Frontal cortex (tissue), 4 donors: ENCODE results near the gene SERINC2. TPM values are rescaled to one million over a fixed set of nuclear protein-coding genes. Genes with fewer than 3 reads are reported as not detected.
"Not testable (repeated sequence)": the region's sequence is repeated elsewhere in the genome, so short reads cannot be mapped to it uniquely, and the experiment has no call there.

Experiments
- DNase-seq, 2 donors: peaks; one replicate each; pipeline ENCODE4 v3.0.0; 2012; ENCODE audit warnings: low spot score in 2 of 2
- FAIRE-seq: peaks from 2 replicates; lab custom pipeline; 2012; peaks lifted over from hg19 to GRCh38; lab: Jason Lieb, UNC
- total RNA-seq: library from RNA; depleted of rRNA; stranded (reverse); fragments of >200 nt; gene quantifications from one replicate; pipeline ENCODE4 v1.2.3, GENCODE V29; 2014
- donor health status: control.
- donor health status: control.
- donor health status: control.

Gene SERINC2
- total RNA-seq, 1 donor from 2014 or later: 0.41 TPM

GRCh38 chr1:31447210-31447609, 34.2 kb downstream of the SERINC2 start:
- DNase-seq (no peak), FAIRE-seq (no peak)

DNA sequence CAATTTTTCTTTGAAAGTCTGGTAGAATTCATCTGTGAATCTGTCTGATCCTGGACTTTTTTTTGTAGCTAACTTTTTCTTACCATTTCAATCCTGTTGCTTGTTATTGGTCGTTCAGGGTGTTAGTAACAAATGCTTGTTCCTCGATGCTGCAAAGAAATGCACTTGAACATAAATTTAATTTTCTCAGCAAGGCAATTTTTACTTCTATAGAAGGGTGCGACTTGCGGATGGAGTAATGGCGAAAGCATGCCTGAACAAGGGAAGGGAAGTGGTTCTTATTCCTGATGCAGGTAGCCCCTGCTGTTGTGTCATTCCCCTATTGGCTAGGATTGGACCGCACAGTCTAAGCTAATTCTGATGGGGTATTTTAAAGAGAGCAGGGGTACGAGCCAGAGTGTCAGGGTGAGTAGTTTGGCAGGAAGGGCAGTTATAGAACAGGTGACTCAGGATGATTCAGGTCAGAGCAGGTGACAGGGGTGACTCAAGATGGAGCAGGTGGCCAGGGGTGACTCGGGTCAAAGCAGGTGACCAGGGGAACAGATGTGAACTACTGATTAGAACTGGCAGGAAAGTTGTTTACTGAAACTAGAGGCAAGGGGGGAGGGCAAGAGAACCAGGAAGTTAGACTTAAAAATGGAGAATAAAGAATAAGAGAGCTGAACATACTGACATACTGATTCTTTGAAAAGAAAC, 40.5 kb downstream of the SERINC2 start:
- no peak for FAIRE-seq
- no peak for DNase-seq

DNA sequence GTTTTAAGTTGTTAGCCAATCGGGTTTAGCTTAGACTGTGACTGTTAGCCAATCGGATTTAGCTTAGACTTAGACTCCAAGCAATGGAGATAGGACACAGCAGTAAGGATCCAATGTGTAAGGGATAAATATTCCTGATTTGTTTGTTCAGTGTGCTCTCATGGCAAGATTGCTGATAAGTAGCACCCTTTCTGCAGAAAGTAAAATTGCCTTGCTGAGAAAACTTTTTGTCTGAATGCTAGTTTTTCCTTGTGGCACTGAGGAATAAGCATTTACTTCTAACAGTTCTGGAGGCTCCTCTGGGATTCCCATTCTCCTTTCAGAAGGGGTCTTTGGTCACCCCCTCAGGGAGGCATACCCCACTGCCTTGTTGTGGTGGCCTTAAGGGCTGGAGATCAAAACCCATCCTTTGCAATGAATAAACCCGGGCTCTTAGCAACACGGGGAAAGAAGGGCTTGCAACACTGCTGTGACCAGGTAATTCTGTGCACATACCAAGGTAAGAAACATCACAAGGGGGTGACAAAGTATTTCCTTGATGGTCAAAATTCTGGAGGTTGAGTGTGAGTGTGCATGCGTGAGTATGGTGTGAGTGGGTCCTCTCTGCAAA, 45.4 kb downstream of the SERINC2 start:
- DNase-seq (no peak), FAIRE-seq (no peak)

- DNase-seq (no peak), FAIRE-seq (no peak)
Measured at GRCh38 chr1:31460027-31460426, 47.0 kb downstream of the SERINC2 start.

DNA sequence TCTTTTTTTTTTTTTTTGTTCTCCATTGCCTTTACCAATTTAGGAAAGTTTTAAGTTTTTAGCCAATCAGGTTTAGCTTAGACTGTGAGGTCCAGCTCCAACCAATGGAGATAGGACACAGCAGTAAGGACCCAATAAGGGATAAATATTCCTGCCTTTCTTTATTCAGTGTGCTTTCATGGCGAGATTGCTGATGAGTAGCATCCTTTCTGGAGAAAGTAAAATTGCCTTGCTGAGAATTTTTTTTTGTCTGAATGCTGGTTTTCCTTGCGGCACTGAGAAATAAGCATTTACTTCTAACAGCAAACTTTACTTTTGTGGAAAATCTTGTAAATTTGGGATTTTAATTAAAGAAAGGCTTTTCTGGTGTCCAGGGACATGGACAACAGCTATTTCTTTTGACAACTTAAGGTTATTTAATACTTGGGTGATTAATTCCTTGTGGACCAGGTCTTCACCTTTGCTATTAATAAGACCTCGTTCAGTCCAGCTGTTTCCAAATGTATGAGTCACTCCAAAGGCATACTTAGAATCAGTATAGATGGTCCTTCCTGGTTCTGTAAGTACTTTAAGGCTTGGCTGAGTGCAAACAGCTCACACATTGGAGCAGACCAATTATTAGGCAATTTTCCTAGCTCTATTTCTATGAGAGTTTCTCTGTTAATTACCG, 54.1 kb downstream of the SERINC2 start:
- FAIRE-seq (no peak), DNase-seq (no peak)

GRCh38 chr1:31470794-31471315, 57.8 kb downstream of the SERINC2 start:
- no peak for FAIRE-seq
- DNase-seq: no peak

GRCh38 chr1:31471452-31472313, 58.7 kb downstream of the SERINC2 start:
- FAIRE-seq: peak; percentile 34

DNA sequence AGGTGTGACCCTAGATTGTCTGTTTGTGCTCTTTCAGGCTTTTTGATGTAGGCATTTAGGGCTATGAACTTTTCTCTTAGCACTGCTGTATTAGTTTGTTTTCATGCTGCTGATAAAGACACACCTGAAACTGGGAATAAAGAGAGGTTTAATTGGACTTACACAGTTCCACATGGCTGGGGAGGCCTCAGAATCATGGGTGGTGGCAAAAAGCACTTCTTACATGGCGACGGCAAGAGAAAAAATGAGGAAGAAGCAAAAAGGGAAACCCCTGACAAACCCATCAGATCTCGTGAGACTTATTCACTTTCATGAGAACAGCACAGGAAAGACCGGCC, 59.3 kb downstream of the SERINC2 start:
- not testable (repeated sequence) for DNase-seq, FAIRE-seq

More at GRCh38 chr1:31471452-31472313, 58.7 kb downstream of the SERINC2 start:
- DNase-seq: not testable (repeated sequence)

DNA sequence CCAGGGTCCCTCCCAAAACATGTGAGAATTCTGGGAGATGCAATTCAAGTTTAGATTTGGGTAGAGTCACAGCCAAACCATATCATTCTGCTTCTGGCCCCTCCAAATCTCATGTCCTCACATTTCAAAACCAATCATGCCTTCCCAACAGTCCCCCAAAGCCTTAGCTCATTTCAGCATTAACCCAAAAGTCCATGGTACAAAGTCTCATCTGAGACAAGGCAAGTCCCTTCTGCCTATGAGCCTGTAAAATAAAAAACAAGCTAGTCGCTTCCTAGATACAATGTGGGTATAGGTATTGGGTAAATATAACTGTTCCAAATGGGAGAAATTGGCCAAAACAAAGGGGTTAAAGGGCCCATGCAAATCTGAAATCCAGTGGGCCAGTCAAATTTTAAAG, 59.7 kb downstream of the SERINC2 start:
- not testable (repeated sequence) for FAIRE-seq, DNase-seq

- not testable (repeated sequence) for DNase-seq, FAIRE-seq
Measured at GRCh38 chr1:31473508-31473907, 60.5 kb downstream of the SERINC2 start.

GRCh38 chr1:31474567-31474966, 61.6 kb downstream of the SERINC2 start:
- FAIRE-seq, DNase-seq: not testable (repeated sequence)

DNA sequence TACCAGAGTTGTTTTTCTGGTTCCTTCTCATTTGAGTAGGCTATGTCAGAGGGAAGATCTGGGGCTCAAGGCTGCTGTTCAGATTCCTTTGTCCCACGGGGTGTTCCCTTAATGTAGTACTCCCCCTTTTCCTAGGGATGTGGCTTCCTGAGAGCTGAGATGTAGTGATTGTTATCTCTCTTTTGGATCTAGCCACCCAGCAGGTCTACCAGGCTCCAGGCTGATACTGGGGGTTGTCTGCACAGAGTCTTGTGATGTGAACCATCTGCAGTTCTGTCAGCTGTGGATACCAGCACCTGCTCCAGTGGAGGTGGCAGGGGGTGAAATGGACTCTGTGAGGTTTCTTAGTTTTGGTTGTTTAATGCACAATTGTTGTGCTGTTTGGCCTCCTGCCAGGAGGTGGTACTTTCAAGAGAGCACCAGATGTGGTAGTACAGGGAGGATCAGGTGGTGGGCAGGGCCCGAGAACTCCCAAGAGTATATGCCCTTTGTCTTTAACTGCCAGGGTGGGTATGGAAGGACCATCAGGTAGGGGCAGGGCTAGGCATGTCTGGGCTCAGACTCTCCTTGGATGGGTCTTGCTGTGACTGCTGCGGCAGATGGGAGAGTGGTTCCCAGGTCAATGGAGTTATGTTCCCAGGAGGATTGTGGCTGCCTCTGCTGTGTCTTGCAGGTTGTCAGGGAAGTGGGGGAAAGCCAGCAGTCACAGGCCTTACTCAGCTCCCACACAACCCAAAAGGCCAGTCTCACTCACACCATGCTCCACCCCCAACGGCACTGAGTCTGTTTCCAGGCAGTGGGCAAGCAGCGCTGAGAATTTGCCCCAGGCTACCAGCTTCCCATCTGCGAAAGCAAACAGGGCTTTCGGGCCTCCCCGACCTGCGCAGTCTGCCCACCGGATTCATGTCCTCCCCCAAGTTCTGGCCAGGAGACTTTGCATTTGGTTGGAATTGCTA, 64.2 kb downstream of the SERINC2 start:
- no peak for FAIRE-seq
- DNase-seq: no peak

DNA sequence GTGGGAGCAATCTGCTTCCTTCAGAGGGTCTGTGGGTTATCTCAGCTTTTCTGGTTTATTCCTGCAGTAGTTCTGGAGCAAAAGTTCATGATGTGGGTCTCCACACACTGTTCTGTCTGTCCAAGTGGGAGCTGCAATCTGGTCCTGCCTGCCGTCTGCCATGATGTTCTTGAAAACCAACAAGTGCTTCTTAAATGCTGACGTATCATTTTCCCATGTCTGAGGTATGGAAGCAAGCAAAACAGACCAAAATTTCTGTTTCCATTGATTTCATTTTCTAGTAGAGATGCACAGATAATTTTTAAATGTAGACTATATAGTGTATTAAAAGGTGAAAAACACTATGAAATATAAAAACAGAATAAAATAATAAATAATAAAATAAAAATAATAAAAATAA, 65.2 kb downstream of the SERINC2 start:
- no peak for DNase-seq
- FAIRE-seq: no peak

GRCh38 chr1:31479811-31480210, 66.8 kb downstream of the SERINC2 start:
- FAIRE-seq: no peak
- DNase-seq: no peak

GRCh38 chr1:31480426-31480825, 67.4 kb downstream of the SERINC2 start:
- not testable (repeated sequence) for DNase-seq, FAIRE-seq

DNA sequence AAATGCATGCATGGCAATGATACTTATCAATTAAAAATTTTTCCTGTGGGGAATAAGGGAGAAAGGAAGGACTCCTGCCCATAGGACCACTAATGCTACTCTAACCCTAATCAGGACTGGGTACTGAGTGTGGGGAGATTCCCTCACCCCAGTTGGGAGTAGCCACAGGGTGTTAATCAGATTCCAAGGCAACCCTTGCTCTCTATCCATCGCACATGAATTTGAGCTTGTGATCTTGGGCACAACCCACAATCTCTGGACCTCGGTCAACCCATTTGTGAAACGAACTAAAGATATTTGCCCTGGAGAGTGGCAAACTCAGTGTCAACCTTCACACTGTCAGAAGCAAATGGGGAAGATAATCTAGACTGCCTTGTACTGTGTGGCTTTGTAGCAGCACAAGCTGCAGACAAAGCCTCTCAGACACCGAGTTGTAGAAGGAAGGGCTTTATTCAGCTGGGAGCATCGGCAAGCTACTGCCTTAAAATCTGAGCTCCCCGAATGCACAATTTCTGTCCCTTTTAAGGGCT, 69.5 kb downstream of the SERINC2 start:
- FAIRE-seq (no peak), DNase-seq (no peak)

DNA sequence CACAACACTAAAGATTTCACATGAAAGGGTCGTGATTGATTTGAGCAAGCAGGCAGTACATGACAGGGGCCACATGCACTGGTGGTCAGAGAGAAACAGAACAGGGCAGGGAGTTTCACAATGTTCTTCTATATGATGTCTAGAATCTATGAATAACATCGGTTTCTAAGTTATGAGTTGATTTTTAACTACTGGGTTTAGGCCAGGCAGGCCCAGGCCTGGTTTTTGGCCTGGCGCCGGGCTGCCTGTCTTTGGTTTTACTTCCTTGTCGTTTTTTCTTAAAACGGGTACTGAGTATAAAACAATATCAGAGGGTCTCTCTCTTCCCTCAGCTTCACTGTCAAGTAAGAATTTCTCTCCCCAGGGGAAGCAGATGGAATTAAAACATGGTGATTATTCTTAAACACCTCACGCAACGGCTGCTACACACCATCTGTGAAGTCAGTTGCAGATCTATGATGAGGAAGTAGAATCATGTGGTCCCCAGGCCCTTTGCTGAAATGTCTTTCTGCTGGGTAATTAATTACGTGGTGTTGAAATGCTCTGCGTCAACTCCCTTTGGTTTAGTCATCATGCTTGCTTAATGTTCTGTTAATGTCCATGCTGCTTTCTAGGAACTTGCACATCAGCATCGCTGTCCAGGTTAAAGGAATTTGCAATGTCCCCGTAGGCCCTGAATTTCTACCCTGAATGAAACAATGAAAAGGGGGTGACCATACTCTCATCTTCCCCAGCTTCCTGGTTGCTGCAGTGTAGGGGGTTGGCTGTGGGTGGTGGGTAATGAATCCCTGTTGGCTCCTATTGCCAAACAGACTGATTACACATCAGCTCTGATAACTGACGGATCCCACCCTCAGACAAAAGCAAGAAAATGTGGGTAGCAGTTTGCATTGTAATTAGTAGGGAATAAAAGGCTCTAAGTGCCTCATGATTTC, 70.3 kb downstream of the SERINC2 start:
- DNase-seq (no peak), FAIRE-seq (no peak)
